HG03108 (cell line): ENCODE data around the gene FAM9C.

Source experiments
- ATAC-seq: cut with Tn5 transposase; IDR thresholded peaks from one replicate; pipeline ENCODE4 v1.9.1; 2021; ENCODE audit warnings: moderate library complexity; ENCODE audit not compliant: unreplicated experiment

Gene FAM9C

DNA sequence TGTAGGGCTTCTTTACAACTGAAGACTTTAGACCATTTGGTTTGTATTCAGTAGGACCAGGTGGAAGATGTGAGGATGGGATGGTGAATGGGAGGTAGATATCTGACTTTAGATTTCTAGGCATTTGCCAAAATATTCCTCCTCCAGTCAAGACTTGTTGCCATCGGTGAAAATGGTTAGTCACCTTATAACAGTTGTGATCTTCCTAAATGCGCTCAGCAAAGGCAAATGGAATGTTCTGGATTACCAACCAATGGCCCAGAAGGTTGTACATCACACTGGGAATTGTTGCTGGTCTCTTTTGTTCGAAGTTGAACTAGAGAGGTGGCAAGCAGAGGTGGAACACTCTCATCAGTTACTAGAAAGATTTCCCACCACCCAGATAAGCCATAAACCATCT is 35.6 kb downstream of the FAM9C start:
- ATAC-seq = no peak

DNA sequence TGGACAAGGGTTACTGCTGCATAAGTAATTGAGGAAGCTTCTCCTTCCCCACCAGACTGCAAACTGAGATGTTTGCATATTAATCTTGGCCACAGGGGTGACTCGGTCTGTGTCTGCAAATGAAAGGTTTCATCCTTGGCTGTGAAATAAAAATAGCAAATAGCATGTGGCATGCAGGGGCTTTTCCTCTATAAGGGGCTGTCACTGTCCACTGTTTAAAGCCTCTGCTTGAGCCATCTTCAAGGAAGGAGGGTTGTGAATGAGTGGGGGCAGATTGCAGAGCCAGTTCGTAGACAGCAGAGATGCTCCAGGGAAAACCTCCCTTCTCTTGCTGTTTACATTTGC is 36.3 kb downstream of the FAM9C start:
- ATAC-seq = peak; percentile 35

DNA sequence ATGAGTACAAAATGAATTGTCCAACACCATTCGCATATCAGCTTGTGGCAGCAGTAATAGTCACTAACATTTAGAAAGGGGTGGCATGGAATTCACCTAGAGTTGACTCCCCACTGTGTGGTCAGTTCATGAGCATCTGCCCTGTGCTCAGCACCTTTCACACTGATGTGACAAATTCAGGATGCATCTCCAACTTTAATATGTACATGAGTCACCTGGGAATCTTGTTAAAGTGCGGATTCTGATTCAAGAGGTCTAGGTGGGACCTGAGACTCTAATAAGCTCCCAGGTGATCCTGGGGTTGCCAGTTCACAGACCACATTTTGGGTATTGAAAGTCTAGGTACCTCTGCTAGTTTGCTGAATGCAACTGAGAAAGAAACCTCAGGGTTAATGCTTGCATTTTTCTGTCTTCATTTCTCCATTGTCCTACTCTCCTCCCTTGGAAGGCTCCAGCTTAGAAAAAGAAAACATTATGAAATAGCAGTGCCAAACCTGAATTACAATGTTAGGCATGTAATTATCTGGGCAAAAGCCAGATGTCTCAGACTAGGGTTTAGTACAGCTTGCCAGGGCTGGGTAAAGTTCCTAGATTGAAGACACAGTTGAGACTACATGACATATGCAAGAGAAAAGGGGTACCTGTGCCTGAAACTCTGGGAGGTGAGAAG is 36.8 kb downstream of the FAM9C start:
- peak; percentile 7 for ATAC-seq

DNA sequence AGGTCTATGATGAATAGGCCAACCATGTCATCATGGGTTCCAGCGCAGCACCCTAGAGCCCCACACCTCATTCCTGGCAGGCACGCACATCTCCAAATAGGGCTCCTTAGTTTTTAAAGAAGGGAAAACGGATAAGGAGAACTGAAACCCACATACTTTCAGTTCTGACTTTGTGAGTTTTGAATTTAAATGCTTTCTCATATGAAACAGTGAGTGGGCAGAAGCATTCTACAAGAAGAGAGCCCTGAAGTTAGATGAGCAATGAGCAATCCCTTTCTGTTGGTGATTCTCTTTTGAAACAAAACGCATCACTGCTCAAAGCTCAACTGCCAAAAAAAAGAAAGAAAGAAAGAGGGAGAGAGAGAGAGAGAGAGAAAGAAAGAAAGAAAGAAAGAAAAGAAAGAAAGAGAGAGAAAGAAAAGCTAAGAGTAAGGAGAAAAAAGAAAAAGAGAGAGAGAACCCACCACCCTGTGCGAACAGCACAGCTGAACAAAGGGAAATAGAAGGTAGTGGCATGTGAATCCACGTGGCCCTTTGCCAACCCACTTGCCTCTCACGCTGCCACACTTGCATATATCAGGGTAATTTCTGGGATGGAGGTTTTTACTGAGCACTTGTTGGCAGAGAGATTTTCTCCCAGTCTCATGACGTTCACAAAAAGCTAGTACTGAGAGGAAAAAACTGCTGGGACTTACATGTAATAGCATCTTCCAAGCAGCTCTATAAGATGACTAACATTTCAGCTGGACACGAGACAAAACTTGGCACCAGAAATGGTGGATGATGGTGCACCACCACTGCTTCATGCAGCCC is 38.6 kb downstream of the FAM9C start:
- ATAC-seq = peak; percentile 48

DNA sequence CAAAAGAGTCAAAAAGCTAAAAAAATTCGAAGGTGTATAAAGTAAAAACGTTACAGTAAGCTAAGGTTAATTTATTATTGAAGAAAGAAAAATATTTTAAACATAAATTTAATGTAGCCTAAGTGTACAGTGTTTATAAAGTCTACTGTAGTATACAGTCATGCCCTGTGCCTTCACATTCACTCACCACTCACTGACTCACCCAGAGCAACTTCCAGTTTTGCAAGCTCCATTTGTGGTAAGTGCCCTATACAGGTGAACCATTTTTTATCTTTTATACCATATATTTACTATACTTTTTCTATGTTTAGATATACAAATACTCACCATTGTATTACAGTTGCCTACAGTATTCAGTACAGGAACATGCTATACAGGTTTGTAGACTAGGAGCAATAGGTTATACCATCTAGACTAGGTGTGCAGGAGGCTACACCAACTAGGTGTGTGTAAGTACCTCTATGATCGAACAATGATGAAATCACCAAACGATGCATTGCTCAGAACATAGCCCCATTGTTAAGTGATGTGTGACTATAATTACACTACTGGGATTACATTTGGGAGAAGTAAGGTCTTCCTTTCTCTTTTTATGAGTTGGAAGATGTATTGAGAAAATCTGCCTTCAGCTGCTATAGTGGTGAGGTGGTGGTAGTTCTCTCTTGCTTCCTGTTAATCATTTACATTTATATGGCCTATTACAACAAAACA is 42.3 kb downstream of the FAM9C start:
- ATAC-seq = no peak

DNA sequence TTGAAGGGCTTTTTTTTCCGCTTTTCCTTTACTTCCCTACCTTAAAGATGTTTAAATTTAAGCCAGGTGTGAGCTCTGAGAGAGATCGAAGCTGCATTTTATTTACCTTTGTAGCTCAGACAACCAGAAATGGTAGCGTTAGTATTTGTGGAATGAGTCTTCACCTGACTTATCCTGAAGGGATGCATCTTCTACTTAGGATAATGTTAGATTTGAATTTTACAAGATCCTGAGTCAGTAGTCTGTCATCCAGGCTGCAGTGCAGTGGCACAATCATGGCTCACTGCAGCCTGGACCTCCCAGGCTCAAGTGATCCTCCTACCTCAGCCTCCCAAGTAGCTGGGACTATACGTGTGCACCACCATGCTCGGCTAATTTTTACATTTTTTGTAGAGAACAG is 43.3 kb downstream of the FAM9C start:
- no peak for ATAC-seq

DNA sequence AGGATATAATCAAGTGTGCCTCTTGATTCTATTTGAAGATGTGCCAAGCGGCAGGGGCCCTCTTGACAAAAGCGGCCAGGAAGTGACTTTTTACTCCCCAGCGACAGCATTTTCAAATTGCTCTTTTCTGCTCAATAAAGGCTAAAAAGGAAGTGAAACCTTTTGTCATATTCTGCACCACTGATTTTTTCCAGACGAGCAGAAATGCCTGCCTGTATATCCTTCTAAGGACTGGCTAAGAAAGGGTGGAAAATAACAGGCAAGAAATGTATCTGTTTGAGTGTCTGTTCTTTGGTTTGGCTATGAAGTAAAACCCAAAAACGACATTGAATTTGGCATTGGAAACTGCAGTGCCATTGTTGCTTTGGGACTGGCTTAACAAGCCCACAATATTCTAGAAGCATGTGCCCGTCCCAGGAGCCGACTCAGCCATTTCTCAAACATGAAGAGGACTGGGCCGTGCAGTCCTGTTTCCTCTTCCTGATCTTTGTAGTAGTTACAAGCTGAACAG is 44.1 kb downstream of the FAM9C start:
- peak; percentile 36 for ATAC-seq

DNA sequence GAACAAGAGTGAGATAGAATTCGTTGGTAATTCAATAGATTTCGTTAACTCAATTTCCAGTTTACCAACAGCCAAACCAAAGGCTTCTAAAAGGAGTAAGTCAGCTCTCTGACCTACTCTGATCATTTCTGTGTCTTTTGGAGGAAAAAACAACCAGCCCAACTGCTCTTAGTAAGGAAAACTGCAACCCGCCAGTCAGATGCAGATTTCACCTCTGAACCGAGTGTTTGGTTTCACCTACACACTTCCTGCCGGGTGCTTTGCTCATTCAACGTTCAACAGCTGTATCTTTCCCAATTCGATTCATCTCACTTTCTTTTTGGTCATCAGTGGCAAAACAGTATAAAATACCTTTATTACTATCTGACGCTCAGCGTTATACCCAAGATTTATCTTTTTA is 45.0 kb downstream of the FAM9C start:
- ATAC-seq = peak; percentile 49

DNA sequence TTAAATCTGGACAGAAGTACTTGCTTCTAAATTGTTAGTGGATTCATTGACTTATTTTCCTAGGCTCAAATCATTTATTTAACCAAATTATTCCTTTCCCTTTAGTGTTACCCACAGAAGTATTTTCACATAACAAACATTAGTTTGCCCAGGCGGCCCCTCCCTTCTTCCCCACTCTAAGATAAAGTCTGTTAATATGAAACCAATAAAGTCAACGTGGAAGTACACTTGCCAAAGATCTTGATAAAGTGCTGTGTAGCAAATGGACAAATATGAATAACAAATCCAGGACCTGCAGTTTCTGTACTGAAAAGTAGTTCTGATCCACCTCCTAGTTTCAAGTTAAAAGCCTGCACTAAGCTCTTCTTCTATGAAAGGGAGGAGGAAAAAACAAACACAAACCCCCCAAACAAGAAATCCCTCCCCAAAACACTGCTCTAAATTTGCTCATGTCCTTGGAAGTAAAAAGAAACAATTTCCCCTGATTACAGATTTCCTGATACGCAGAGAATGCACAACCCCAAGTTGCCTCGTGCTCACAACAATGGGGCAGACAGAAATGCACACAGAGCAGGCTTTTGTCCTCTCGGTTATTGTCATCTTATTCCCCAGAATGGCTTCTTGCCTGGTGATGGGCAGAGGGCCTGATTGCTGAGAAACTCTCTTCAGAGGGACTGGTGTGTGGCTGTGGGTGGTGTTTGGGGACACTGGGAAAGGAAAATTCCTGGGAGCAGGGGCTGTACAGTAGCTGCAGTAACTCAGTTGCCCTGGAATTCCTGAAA is 46.3 kb downstream of the FAM9C start:
- ATAC-seq = no peak

DNA sequence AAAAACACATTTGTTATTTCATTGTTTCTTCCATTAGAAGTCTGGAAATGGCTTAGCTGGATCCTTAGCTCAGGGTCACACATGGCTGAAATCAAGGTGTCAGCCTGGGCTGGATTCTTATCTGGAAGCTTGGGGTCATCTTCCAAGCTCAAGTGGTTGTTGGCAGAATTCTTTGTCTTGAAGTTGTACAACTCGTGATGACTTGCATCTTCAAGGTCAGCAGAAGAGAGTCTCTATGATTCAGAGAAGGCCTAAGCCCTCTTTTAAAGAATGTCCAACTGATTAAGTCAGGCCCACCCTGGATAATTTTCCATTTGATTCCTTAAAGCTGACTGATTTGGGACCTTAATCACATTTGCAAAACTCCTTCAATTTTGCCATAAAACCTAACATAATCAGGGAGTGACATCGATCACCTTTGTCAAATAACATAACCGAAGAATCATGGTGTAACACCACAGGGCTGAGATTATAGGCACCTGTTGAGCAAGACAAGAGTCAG is 47.4 kb downstream of the FAM9C start:
- ATAC-seq = no peak

DNA sequence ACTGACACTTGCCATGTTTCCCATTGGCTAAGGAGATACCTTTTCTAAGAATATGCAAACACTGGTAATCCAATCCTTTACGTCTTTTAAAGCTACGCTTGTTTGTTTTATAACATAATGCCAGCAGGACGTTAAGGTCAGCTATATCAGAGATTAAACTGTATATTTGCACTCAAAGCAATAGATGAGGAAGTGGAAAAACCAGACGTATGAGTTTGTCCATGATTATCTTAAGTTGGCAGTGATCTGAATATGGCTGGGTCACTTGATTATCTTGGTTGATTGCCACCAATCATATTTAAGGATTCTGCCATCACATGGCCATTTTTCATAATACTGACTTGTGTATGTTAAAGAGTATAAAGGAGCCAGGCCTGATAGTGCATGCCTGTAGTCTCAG is 50.1 kb downstream of the FAM9C start:
- ATAC-seq = no peak

DNA sequence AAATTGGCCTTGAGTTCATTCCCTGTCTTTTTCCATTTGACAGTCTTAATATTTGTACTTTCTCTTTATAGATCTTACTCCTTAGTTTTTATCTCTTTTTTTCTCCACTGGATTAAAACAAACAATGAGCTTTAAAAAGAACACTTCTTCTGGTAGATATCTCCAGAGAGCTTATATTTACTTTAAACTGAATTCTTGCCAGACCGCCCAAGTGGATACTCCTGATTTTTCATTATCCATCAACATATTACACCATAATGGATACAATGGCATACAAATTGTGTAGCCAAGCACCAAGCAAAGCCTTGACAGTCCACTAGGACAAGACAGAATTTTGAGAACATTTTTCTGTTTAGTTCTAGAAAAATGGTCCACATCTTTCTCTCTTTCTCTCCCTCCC is 50.6 kb downstream of the FAM9C start:
- ATAC-seq = no peak

DNA sequence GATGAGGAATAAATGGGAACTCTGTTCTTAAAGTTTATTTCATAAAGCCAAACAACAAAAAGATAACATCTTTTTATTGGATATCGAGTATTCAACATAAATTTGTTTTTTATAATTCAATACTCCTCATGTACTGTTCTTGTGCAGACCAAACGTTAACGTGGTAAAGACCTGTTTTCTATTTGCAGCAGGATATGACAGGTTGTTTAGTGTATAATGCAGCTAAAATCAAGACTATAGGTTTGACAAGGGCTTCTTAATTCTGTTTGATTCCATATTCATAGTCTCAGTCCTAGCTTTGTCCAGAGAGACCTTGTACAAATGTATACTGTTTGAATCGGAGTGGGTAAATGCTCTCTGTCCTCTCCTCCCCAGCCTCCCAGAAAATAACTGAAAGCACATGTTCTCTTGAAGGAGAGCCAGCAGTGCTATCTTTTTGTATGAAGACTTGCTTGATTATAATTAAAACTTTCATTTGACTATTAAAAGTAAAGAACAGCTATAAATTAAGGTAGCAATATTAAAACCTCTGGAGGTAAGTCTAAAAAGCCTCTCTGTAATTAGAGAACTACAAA is 51.8 kb downstream of the FAM9C start:
- no peak for ATAC-seq

DNA sequence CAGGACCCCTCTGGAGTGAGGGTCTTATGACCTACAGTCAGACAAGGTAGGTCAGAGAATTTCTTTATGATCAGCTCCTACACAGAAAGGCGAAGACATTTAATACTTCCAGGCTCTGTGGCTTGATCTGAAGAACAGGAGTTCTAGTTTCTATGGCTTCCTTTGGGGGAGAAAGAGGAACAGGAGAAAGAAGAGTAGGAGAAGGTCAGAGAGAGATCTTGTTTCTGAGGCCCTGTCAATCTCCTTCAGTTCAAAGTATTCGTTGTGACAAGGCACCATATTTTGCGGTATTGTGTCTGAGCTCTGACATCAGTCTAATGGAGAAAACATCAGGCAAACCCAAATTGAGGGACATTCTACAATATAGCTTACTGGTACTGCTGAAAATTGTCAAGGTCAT is 52.8 kb downstream of the FAM9C start:
- no peak for ATAC-seq

DNA sequence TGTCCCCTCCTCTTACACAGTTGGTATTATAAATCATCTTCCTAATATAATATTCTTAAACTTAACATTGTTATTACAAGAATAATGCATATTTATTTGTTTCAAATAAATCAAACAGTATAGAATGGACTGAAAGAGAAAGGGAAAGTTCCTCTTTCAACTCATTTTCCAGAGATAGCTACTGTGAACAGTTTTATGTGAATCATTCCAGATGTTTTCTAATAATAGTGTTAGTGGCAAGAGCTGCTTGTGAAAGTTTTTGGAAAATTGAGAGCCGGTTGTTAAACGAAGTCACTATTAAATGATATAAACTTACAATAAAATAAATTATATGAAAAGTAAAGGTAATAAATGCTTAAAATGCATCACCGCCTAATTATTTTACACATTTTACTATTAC is 55.0 kb downstream of the FAM9C start:
- no peak for ATAC-seq

DNA sequence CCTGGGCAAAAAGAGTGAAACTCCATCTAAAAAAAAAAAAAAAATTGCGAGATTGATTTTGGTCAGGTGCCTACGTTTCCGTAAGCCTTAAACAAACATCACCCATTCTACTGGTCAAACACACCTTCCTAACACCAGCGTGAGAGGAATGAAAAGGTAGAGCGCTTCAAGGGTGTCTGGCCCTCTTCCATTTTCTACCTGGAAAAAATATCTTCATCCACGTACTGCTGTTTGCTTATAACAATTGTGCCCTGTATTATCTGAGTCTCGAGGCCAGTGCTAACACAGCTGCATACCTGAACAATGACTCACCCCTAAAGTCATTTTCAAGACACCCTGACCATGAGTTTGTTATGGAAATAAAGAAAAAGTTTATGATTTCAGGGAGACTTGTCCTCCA is 55.6 kb downstream of the FAM9C start:
- ATAC-seq = no peak

DNA sequence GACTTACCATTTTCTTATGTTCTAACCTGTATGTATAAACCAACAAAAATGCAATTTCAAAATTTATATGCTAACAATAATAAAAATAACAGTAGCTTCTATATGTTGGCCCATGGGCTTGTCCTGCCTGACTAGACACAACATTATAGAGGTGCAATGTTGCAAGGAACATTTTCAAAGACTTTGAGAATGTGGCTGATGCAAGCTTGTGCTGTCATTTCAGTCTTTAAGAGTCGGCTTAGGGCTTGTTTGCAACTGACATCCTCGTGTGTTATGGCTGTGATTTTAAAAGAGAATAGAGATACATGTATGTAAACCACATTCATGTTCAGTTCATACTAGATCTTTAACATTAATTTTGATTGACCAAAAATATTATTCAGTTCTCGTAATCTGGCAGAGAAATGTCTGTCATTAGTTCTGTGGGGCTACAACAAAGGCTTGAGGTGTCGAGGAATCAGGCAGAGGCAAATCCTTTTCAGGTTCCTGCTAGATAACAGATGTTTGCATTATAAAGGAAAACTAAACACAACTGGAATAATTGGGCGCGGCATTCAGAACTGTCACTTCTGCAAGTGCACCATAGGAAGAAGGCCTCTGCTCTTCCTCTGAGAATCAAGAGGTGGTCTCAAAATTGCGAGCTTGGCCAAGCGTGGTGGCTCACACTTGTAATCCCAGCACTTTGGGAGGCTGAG is 56.4 kb downstream of the FAM9C start:
- no peak for ATAC-seq

DNA sequence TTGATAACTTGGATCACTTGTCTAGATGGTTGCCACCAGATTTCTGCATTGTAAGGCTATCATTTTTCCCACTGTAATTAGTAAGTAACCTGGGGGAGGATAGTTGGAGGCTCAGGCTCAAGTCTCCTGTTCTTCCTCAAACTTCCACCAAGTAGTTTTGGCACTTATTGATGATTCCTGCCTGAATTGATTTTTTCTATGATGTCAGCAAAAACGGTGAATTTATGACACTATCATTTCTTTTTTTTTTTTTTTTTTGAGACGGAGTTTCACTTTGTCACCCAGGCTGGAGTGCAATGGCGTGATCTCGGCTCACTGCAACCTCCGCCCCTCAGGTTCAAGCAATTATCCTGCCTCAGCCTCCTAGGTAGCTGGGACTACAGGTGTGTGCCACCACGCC is 57.1 kb downstream of the FAM9C start:
- ATAC-seq = no peak

DNA sequence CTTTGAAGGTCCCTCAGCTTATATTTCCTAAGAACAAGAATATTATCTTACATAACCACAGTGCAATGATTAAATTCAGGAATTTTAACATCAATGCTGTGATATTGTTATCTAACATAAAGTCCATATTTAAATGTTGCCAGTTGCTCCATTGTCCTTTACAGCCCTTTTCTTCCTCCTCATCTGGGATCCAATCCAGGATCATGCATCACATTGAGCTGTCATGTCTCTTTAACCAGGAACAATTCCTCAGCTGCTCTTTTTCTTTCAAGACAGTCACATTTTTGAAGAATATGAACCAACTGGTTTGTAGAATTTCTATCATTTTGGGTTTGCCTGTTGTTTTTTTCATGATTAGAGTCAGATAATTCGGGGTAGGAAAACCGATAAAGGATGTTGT is 57.5 kb downstream of the FAM9C start:
- no peak for ATAC-seq

DNA sequence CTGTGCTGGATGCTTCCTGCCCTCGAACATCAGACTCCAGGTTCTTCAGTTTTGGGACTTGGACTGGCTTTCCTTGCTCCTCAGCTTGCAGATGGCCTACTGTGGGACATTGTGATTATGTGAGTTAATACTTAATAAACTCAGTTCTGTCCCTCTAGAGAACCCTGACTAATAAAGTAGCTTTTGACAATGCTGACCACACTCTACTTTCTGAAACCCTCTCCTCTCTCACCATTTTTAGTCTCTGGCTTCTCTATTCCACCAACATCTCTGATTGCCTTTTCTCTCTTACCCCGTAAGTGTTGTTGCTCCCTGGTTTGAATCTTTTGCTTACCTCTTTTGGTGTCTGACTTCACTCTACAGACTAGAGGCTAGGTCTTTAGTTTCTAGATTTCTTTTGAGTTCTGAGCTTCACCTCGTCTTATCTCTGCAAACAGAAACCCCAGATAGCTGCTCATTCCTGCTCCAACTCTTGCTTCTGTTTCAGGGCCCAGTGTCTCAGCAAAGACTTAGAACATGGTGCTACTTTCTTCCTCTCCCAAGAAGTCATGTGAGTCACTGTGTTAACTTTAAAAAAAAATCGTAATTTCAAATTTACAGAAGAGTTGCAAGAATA is 58.1 kb downstream of the FAM9C start:
- ATAC-seq = peak; percentile 35
